HCT116 (cell line): ENCODE measurements around the gene ATP6V0B.

Experiments used
- RAD21 ChIP-seq: IDR thresholded peaks from 2 replicates; pipeline ENCODE4 v1.6.1; 2012; ENCODE audit warnings: low read depth, mild to moderate bottlenecking
- TF ChIP-seq, protein P1 (sequence below): IDR thresholded peaks from 2 replicates; pipeline ENCODE4 v1.6.1; 2012; ENCODE audit warnings: low read depth
- TF ChIP-seq, protein P2 (sequence below): IDR thresholded peaks from 2 replicates; pipeline ENCODE4 v1.6.1; 2011; ENCODE audit warnings: mild to moderate bottlenecking, low read length, moderate library complexity; ENCODE audit not compliant: insufficient replicate concordance; ENCODE audit errors: extremely low read depth
- TF ChIP-seq, protein P3 (sequence below), 3 experiments: fragments of 200-600 bp in 1 of 3; sonication (generic) in 1 of 3; IDR thresholded peaks in 2 of 3; conservative IDR thresholded peaks in 1 of 3; 2 replicates each; pipeline ENCODE4 v1.5.1; 2012 to 2017; ENCODE audit warnings: low read depth in 2 of 3, low read length in 2 of 3, antibody characterized with exemption in 1 of 3, borderline replicate concordance in 1 of 3, control low read depth in 1 of 3, mild to moderate bottlenecking in 1 of 3, mixed read lengths in 1 of 3, mixed run types in 1 of 3, moderate library complexity in 1 of 3; ENCODE audit not compliant: insufficient read depth in 1 of 3

DNA sequence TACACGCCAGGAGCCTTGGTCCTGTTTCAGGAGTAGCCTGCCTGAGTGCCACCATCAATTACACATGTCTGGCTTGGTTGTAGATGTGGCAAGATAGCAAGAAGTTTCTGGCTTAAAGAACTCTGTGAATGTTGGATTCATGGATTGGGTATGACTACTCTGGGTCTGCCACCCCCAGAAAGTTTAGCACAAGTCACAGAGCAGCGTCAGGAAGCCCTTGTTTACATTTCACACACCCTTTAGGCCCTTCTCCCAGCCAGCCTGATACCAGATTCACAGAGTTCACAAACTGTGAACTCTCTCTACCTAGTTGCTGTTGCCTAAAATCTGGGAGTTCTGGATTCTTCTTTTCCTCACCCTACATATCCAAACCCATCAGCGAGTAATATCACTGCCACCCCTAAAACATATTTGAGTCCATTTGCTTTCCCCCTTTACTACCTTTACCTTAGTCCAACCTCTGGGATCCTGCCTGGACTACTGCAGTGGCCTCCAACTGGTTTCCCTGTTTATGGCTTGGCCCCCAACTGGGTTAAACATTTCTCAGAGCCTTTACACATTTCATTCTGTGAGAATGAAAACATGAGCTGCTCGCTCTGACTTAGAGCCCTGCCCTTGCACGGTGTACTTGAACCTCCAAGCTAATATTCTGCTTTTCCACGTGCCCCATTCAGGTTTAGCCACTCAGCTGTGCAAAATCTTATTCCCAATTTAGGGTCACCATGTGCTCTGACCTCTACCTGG lies 12.6 kb downstream of the ATP6V0B start:
- TF ChIP-seq RAD21, result no peak
- TF ChIP-seq, protein P1, sequence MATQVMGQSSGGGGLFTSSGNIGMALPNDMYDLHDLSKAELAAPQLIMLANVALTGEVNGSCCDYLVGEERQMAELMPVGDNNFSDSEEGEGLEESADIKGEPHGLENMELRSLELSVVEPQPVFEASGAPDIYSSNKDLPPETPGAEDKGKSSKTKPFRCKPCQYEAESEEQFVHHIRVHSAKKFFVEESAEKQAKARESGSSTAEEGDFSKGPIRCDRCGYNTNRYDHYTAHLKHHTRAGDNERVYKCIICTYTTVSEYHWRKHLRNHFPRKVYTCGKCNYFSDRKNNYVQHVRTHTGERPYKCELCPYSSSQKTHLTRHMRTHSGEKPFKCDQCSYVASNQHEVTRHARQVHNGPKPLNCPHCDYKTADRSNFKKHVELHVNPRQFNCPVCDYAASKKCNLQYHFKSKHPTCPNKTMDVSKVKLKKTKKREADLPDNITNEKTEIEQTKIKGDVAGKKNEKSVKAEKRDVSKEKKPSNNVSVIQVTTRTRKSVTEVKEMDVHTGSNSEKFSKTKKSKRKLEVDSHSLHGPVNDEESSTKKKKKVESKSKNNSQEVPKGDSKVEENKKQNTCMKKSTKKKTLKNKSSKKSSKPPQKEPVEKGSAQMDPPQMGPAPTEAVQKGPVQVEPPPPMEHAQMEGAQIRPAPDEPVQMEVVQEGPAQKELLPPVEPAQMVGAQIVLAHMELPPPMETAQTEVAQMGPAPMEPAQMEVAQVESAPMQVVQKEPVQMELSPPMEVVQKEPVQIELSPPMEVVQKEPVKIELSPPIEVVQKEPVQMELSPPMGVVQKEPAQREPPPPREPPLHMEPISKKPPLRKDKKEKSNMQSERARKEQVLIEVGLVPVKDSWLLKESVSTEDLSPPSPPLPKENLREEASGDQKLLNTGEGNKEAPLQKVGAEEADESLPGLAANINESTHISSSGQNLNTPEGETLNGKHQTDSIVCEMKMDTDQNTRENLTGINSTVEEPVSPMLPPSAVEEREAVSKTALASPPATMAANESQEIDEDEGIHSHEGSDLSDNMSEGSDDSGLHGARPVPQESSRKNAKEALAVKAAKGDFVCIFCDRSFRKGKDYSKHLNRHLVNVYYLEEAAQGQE, result no peak
- TF ChIP-seq, protein P2, sequence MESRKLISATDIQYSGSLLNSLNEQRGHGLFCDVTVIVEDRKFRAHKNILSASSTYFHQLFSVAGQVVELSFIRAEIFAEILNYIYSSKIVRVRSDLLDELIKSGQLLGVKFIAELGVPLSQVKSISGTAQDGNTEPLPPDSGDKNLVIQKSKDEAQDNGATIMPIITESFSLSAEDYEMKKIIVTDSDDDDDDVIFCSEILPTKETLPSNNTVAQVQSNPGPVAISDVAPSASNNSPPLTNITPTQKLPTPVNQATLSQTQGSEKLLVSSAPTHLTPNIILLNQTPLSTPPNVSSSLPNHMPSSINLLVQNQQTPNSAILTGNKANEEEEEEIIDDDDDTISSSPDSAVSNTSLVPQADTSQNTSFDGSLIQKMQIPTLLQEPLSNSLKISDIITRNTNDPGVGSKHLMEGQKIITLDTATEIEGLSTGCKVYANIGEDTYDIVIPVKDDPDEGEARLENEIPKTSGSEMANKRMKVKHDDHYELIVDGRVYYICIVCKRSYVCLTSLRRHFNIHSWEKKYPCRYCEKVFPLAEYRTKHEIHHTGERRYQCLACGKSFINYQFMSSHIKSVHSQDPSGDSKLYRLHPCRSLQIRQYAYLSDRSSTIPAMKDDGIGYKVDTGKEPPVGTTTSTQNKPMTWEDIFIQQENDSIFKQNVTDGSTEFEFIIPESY, result no peak
- TF ChIP-seq, protein P3, sequence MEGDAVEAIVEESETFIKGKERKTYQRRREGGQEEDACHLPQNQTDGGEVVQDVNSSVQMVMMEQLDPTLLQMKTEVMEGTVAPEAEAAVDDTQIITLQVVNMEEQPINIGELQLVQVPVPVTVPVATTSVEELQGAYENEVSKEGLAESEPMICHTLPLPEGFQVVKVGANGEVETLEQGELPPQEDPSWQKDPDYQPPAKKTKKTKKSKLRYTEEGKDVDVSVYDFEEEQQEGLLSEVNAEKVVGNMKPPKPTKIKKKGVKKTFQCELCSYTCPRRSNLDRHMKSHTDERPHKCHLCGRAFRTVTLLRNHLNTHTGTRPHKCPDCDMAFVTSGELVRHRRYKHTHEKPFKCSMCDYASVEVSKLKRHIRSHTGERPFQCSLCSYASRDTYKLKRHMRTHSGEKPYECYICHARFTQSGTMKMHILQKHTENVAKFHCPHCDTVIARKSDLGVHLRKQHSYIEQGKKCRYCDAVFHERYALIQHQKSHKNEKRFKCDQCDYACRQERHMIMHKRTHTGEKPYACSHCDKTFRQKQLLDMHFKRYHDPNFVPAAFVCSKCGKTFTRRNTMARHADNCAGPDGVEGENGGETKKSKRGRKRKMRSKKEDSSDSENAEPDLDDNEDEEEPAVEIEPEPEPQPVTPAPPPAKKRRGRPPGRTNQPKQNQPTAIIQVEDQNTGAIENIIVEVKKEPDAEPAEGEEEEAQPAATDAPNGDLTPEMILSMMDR (IDR thresholded peaks at IDR 0.05 in 2 of 3, conservative IDR thresholded peaks at IDR 0.05 in 1 of 3; ENCODE audit: borderline replicate concordance in 1 of 3, insufficient read depth in 1 of 3, low read depth in 2 of 3, low read length in 2 of 3), result no peak
